ENCODE measurements around the gene MARVELD1. TPM values are rescaled to one million over a fixed set of nuclear protein-coding genes. Genes with fewer than 3 reads are reported as not detected.

Gene MARVELD1
- total RNA-seq, 1 experiment from 2014 or later, result 30.1 TPM

DNA sequence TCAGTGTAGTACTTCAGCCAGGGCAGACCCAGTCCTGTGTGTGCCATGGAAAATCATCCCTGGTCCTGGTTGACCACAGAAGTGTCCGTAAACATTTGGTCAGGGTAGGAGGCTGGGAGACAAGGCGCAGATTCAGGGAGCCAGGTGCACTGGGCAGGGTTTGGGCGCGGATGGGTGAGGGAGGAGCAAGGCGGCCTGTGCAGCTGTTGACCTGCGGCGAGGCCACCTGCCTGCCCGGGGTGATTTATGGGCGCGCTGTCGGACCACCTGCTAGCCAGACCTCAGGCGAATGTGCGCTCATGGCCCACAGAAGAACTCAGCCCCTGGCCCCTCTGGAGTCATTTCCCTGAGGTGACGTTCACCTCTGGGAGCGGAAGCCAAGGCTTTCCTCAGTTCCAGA, 51.7 kb downstream of the MARVELD1 start:
- Histone ChIP-seq H3K36me3 (ENCODE audit: insufficient read depth, low read length, poor library complexity, severe bottlenecking) (peaks cover under 1% of the 10 kb centered on the region), H3K27ac (ENCODE audit: low read depth, low read length, poor library complexity, severe bottlenecking) (no peak overlapping the region), H3K9me3 (ENCODE audit: low read depth, low read length, poor library complexity, severe bottlenecking) (no peaks in the 10 kb centered on the region), H3K4me3 (ENCODE audit: low read depth, low read length, poor library complexity, severe bottlenecking) (no peak overlapping the region), H3K4me1 (ENCODE audit: insufficient read depth, low read length, poor library complexity, severe bottlenecking) (no peaks in the 10 kb centered on the region), H3K27me3 (replicated peaks; ENCODE audit: insufficient read depth, low read depth, low read length, poor library complexity) (peaks cover 6% of the 10 kb centered on the region)
- ChIA-PET CTCF (no interaction called here), POLR2A (ENCODE audit: low non-redundant PET) (no interaction called here)
- TF ChIP-seq, protein P1, sequence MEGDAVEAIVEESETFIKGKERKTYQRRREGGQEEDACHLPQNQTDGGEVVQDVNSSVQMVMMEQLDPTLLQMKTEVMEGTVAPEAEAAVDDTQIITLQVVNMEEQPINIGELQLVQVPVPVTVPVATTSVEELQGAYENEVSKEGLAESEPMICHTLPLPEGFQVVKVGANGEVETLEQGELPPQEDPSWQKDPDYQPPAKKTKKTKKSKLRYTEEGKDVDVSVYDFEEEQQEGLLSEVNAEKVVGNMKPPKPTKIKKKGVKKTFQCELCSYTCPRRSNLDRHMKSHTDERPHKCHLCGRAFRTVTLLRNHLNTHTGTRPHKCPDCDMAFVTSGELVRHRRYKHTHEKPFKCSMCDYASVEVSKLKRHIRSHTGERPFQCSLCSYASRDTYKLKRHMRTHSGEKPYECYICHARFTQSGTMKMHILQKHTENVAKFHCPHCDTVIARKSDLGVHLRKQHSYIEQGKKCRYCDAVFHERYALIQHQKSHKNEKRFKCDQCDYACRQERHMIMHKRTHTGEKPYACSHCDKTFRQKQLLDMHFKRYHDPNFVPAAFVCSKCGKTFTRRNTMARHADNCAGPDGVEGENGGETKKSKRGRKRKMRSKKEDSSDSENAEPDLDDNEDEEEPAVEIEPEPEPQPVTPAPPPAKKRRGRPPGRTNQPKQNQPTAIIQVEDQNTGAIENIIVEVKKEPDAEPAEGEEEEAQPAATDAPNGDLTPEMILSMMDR (conservative IDR thresholded peaks at IDR 0.05; ENCODE audit: low read depth, low read length), result no peak
- TF ChIP-seq EZH2 (IDR thresholded peaks at IDR 0.05; ENCODE audit: borderline replicate concordance, low read depth, low read length, poor library complexity, severe bottlenecking), result no peak
- no peak for DNase-seq (ENCODE audit: low spot score)
- intact Hi-C loops (cut with micrococcal nuclease; ENCODE audit: unreplicated experiment), result no loop called here
- no TSS peak for BruUV-seq (replicated peaks)

DNA sequence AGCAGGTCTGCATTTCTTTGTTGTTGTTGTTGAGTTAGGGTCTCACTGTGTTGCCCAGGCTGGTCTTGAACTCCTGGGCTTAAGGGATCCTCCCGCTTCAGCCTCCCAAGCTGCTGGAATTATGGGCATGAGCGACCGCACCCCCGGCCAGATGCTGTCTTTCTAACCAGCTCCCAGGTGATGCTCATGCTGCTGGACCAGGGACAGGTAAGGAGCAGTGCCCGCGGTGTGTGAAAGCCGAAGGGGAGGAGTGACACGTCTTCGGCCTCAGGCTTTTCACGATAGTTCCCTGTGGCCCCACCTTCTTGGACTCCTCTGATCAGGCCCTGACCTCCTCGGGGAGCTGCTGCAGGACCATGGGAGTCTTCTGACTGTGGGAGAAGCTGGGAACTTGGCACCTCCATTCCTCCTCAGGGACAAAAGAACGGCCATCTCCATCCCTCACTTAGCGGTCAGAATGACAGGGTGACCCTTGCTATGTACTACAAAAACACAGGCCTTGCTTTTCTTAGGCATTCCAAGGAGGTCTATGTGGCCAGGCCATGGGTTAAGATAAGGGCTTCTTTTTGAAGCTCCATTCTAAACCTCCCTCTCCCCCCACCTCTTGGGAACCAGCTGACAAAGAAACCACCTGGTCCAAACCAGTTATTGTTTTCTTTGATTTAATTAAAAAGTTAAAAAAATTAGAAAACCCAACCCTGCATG, 52.7 kb downstream of the MARVELD1 start:
- no peaks in the 10 kb centered on the region for H3K4me1 ChIP-seq (ENCODE audit: insufficient read depth, low read length, poor library complexity, severe bottlenecking)
- H3K36me3 ChIP-seq (ENCODE audit: insufficient read depth, low read length, poor library complexity, severe bottlenecking), result no peaks in the 10 kb centered on the region
- no TSS peak for BruUV-seq (replicated peaks)
- intact Hi-C loops (cut with micrococcal nuclease; ENCODE audit: unreplicated experiment), result no loop called here
- ChIA-PET POLR2A (ENCODE audit: low non-redundant PET) (no interaction called here), CTCF (no interaction called here)
- H3K4me3 ChIP-seq (ENCODE audit: low read depth, low read length, poor library complexity, severe bottlenecking), result no peak overlapping the region
- H3K27me3 ChIP-seq (replicated peaks; ENCODE audit: insufficient read depth, low read depth, low read length, poor library complexity), result peaks cover 16% of the 10 kb centered on the region
- no peak overlapping the region for H3K27ac ChIP-seq (ENCODE audit: low read depth, low read length, poor library complexity, severe bottlenecking)
- H3K9me3 ChIP-seq (ENCODE audit: low read depth, low read length, poor library complexity, severe bottlenecking), result no peaks in the 10 kb centered on the region
- no peak for DNase-seq (ENCODE audit: low spot score)
- TF ChIP-seq, protein P1 (conservative IDR thresholded peaks at IDR 0.05; ENCODE audit: low read depth, low read length), result no peak
- no peak for TF ChIP-seq EZH2 (IDR thresholded peaks at IDR 0.05; ENCODE audit: borderline replicate concordance, low read depth, low read length, poor library complexity, severe bottlenecking)

DNA sequence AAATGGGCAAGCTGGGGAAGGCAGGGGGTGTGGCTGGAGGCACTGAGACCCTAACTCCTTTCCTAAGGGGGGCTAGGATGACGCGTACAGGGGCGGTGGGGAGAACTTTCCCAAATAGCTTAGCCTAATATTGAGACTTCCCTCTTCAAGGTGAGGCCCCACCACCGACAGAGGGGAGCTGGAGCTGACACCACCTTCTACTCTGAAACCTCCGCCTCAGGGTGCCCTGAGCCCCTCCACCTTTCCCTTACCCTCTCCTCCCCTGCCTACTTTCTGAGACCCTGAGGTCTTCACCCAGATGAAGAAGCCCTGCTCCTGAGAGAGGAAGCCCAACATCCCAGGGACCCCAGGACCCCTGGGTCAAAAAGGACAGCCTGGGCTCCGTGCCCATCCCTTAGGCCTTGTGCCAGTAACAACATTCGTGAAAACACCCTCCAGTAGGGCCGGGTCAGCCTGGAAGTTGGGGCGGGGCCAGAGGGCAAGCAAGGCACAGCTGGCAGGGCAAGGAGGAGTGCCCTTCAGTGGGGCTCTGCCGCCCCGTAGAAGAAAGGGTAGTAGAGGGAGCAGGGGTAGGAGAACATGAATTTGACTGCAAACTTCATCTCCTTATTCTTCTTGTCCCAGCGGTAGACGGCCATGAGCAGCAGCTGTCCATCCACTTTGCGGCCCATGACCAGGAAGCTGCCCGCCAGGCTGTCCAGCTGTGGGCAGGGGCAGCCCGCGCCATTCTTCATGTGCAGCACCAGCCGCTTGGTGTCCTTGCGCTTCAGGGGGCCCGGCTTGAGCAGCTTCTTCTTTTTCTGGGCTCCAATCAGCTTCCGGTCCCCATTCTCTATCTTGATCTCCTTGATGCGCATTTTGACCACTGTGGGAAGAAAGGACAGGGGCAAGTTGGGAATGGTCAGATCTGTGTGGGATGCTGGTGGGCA, 53.7 kb downstream of the MARVELD1 start:
- CTCF ChIA-PET, result no interaction called here
- peaks cover 24% of the 10 kb centered on the region for H3K27me3 ChIP-seq (replicated peaks; ENCODE audit: insufficient read depth, low read depth, low read length, poor library complexity)
- H3K27ac ChIP-seq (ENCODE audit: low read depth, low read length, poor library complexity, severe bottlenecking), result no peak overlapping the region
- no TSS peak for BruUV-seq (replicated peaks)
- H3K36me3 ChIP-seq (ENCODE audit: insufficient read depth, low read length, poor library complexity, severe bottlenecking), result no peaks in the 10 kb centered on the region
- POLR2A ChIA-PET (ENCODE audit: low non-redundant PET), result no interaction called here
- no peak for DNase-seq (ENCODE audit: low spot score)
- H3K9me3 ChIP-seq (ENCODE audit: low read depth, low read length, poor library complexity, severe bottlenecking), result no peaks in the 10 kb centered on the region
- no peak overlapping the region for H3K4me3 ChIP-seq (ENCODE audit: low read depth, low read length, poor library complexity, severe bottlenecking)
- intact Hi-C loops (cut with micrococcal nuclease; ENCODE audit: unreplicated experiment), result no loop called here
- TF ChIP-seq EZH2 (IDR thresholded peaks at IDR 0.05; ENCODE audit: borderline replicate concordance, low read depth, low read length, poor library complexity, severe bottlenecking), result no peak
- TF ChIP-seq, protein P1 (conservative IDR thresholded peaks at IDR 0.05; ENCODE audit: low read depth, low read length), result no peak
- no peaks in the 10 kb centered on the region for H3K4me1 ChIP-seq (ENCODE audit: insufficient read depth, low read length, poor library complexity, severe bottlenecking)

Other genes starting within 250 kb of the MARVELD1 start
- 70.6 and 72.5 TPM in 2 replicates for gene MMS19, start 215.3 kb upstream of the MARVELD1 start, total RNA-seq (2021)
- 3.1 and 4.2 TPM in 2 replicates for gene UBTD1, start 214.8 kb upstream of the MARVELD1 start, total RNA-seq (2021)
- not detected in 2 replicates for gene ANKRD2, start 141.0 kb upstream of the MARVELD1 start, total RNA-seq (2021)
- not detected in 2 replicates for gene HOGA1, start 129.3 kb upstream of the MARVELD1 start, total RNA-seq (2021)
- gene C10orf62, start 124.0 kb upstream of the MARVELD1 start, total RNA-seq (2021), result not detected in 2 replicates
- gene MORN4, start 80.2 kb upstream of the MARVELD1 start, total RNA-seq (2021), result 8.4 and 13.4 TPM in 2 replicates
- 21.3 and 23.6 TPM in 2 replicates for gene PI4K2A, start 73.1 kb upstream of the MARVELD1 start, total RNA-seq (2021)
- 2.4 and 2.6 TPM in 2 replicates for gene AVPI1, start 26.5 kb upstream of the MARVELD1 start, total RNA-seq (2021)
- 26.8 and 31.7 TPM in 2 replicates for gene ZFYVE27, start 23.4 kb downstream of the MARVELD1 start, total RNA-seq (2021)
- gene SFRP5, start 58.3 kb downstream of the MARVELD1 start, total RNA-seq (2021), result not detected in 2 replicates
- 0.63 and 0.64 TPM in 2 replicates for gene GOLGA7B, start 136.1 kb downstream of the MARVELD1 start, total RNA-seq (2021)

Measured in A673 (cell line).